HPDE6-E6E7 (cell line): ENCODE measurements around the gene SPAG6.

Experiments
- DNase-seq: peaks from one replicate; pipeline ENCODE4 v3.0.0; 2011; ENCODE audit warnings: missing footprints; ENCODE audit errors: extremely low spot score

The SPAG6 gene

GRCh38 chr10:22433875-22434274, 88.6 kb downstream of the SPAG6 start:
- DNase-seq: no peak

GRCh38 chr10:22434521-22434920, 89.2 kb downstream of the SPAG6 start:
- DNase-seq: no peak

GRCh38 chr10:22435650-22436049, 90.4 kb downstream of the SPAG6 start:
- no peak for DNase-seq

GRCh38 chr10:22436526-22436892, 91.2 kb downstream of the SPAG6 start:
- DNase-seq: no peak

- DNase-seq: peak; percentile 13
These were observed 91.8 kb downstream of the SPAG6 start for GRCh38 chr10:22436893-22437619.

- no peak for DNase-seq
These were observed 92.6 kb downstream of the SPAG6 start for GRCh38 chr10:22437620-22438588.

- DNase-seq: no peak
These were observed 93.4 kb downstream of the SPAG6 start for GRCh38 chr10:22438711-22439110.

GRCh38 chr10:22442063-22442462, 96.8 kb downstream of the SPAG6 start:
- DNase-seq: no peak

- DNase-seq: no peak
These were observed 97.2 kb downstream of the SPAG6 start for GRCh38 chr10:22442468-22442867.

- DNase-seq: no peak
These were observed 98.0 kb downstream of the SPAG6 start for GRCh38 chr10:22443175-22443901.

GRCh38 chr10:22444219-22444788, 99.0 kb downstream of the SPAG6 start:
- no peak for DNase-seq

- no peak for DNase-seq
These were observed 100.2 kb downstream of the SPAG6 start for GRCh38 chr10:22445495-22445894.

- DNase-seq: no peak
These were observed 101.8 kb downstream of the SPAG6 start for GRCh38 chr10:22447068-22447467.

- no peak for DNase-seq
These were observed 106.0 kb downstream of the SPAG6 start for GRCh38 chr10:22451346-22451745.

- no peak for DNase-seq
These were observed 108.0 kb downstream of the SPAG6 start for GRCh38 chr10:22453320-22453719.

GRCh38 chr10:22453948-22454591, 108.8 kb downstream of the SPAG6 start:
- DNase-seq: no peak

- DNase-seq: no peak
These were observed 109.3 kb downstream of the SPAG6 start for GRCh38 chr10:22454634-22455033.

GRCh38 chr10:22455068-22455857, 110.0 kb downstream of the SPAG6 start:
- no peak for DNase-seq

- no peak for DNase-seq
These were observed 111.2 kb downstream of the SPAG6 start for GRCh38 chr10:22456486-22456885.

GRCh38 chr10:22458272-22459038, 113.2 kb downstream of the SPAG6 start:
- DNase-seq: no peak
